Measurements from ENCODE around the gene SELENON. TPM values are rescaled to one million over a fixed set of nuclear protein-coding genes. Genes with fewer than 3 reads are reported as not detected.

SELENON gene, protein sequence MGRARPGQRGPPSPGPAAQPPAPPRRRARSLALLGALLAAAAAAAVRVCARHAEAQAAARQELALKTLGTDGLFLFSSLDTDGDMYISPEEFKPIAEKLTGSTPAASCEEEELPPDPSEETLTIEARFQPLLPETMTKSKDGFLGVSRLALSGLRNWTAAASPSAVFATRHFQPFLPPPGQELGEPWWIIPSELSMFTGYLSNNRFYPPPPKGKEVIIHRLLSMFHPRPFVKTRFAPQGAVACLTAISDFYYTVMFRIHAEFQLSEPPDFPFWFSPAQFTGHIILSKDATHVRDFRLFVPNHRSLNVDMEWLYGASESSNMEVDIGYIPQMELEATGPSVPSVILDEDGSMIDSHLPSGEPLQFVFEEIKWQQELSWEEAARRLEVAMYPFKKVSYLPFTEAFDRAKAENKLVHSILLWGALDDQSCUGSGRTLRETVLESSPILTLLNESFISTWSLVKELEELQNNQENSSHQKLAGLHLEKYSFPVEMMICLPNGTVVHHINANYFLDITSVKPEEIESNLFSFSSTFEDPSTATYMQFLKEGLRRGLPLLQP
- 0.53 and 0.94 TPM in 2 replicates for polyA plus RNA-seq

DNA sequence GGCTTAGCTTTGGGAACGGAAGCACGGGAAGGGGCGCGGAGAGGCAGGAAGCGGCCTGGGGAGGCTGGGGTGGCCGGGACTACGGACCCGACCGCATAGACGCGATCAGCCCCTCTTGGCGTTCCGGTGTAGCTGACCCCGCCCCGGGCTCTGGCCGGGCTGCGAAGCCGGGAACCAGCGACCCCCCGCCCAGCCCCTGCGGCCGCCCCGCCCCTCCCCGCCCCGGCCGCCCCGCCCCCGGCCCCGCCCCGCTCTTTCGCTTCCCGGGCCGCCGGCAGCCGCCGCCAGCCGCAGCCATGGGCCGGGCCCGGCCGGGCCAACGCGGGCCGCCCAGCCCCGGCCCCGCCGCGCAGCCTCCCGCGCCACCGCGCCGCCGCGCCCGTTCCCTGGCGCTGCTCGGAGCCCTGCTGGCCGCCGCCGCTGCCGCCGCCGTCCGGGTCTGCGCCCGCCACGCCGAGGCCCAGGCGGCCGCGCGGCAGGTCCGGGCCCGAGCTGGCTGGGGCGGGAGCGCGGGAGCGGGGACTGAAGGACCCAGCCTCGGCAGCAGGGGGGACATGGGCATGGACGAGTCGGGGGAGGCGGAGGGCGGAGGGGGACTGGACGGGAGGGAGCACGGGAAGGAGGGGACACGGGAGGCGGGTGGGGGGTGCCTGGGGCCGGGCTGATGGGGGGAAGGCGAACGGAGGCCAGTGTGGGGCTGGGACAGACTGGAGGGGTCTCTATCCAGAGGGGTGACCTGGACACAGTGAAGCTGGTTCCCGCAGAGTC is at the start of gene SELENON:
SELENON (plus strand) TSS at position 259 of the 768 bp plus-strand sequence; CDS start at position 297, 38 bp downstream.

DNA sequence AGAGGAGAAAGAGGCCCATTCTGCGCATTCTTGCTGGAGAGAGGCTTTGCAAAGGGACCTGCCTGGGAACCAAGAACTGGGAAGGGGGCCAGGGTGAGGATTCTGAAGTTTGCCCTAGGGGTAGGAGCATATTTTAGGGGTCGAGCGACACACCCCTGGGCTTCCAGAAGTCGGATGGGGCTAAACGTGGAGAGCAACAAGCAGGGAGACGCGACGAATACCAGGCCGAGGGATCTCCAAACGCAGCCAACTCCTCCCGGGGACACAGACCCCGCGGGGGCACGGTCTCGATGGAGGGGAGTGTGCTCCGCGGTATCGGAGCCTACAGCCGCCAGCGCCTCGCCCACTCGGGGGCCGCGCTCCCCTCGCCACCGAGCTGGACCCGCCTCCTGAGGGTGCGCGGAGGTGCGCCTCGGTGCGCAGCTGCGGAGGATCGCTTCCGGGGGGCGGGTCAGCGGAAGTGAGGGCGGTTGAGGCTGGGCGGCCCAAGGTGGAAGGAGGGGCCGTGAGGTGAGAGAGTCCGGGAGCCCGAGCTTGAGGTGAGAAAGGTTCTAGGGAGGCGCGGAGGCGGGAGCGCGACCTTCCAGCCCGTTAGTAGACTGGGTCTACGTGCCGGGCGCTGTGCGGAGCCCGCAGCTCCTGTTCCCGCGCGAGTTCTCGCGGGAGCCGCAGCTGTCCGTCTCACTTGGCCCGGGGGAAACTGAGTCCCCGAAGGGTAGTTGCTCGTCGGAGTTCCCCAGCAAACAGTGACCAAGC is 19.7 kb downstream of the SELENON start, which contains the start of gene MTFR1L:
MTFR1L (plus strand) TSS at position 464 of the 756 bp plus-strand sequence. CDS start 3,151 bp downstream, outside the sequence.

DNA sequence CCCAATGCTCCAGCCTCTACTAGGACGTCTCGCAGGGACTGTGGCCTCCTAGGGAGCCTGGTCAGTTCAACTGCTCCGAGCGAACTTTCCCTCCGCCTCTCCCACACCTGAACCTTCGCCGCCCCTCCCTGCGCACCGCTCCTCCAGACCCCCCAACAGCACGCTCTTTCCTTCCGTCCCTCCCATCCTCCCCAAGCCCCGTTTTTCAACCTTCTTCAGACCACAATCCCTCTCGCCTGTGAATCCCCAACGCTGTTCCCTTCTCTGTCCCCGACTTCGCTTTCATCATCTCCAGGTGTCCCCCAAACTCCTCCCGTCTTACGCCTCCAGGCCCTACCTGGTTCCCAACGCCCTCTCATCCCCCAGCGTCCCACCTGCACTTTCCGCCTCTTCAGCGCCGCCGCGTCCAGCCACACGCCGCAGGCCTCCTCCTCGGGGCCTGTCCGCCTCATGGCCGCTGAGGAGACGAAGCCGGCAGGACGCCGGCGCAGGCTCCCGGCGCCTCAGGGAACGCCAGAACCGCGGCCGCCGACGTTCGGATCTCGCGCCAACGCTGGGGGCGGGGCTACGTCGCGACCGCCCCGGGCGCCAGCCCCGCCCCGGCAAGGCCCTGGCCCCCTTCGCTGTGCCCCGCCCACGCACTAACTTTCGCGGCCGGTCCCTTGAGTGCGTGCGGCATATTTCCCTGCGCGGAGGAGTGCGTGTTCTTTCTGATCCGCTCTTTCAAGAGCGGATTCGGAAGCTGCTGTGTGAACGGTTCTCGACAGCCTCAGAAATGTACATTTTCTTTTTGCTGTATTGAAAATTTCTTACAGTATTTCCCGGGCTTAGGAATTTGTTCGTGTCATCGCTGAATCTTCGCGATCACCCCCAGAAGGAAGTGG is 59.2 kb downstream of the SELENON start, which contains the start of gene AUNIP:
AUNIP (minus strand) TSS at position 552 of the 884 bp plus-strand sequence; CDS start at position 452, 100 bp downstream.

Other genes starting within 250 kb of the SELENON start
- gene MAN1C1, start 183.4 kb upstream of the SELENON start, polyA plus RNA-seq: 3.5 TPM in 1 of 2 replicates, not detected in the other
- gene MTFR1L, start 19.8 kb downstream of the SELENON start, polyA plus RNA-seq: 43.6 and 45.8 TPM in 2 replicates
- 4.3 TPM in 1 of 2 replicates, not detected in the other for gene AUNIP, start 59.3 kb downstream of the SELENON start, polyA plus RNA-seq
- 7.5 and 8.7 TPM in 2 replicates for gene PAQR7, start 75.5 kb downstream of the SELENON start, polyA plus RNA-seq
- gene STMN1, start 106.2 kb downstream of the SELENON start, polyA plus RNA-seq: 380 and 1,529 TPM in 2 replicates
- gene PAFAH2, start 197.9 kb downstream of the SELENON start, polyA plus RNA-seq: 0.34 and 2.4 TPM in 2 replicates
- gene EXTL1, start 221.6 kb downstream of the SELENON start, polyA plus RNA-seq: 0.50 TPM in 1 of 2 replicates, not detected in the other
- gene SLC30A2, start 245.9 kb downstream of the SELENON start, polyA plus RNA-seq: not detected in 2 replicates

All from Purkinje cell (primary cell).